ENCODE results near the gene MS4A10. TPM values are rescaled to one million over a fixed set of nuclear protein-coding genes. Genes with fewer than 3 reads are reported as not detected.
A peak's percentile ranks its signal among the peaks of the same experiment; 100 is the strongest.
"Not testable (repeated sequence)": the region's sequence is repeated elsewhere in the genome, so short reads cannot be mapped to it uniquely, and the experiment has no call there.

The MS4A10 gene
- not detected for polyA plus RNA-seq

DNA sequence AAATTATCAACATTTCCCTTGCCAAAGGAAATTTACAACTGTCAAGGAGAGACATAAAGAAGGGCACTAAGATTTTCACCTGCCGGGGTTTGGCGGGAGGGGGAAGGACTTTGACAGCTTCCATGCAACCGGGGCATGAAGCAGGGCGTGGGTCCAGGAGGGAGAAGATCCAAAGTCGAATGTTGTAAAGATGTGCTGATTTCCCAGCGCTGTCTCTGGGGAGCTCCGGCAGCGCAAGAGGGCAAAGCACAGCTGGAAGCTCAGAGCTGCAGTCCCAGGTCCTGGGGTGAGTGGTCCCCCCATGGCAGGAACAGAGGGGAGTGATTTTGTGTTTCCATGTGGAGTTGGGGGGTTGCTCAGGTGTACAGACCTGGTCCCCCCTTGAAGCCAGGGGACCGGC, at the start of gene MS4A10:
TSS of gene MS4A10 (plus strand) at position 198 of the 400 bp plus-strand sequence. CDS start 5,003 bp downstream, outside the sequence.
- H3K36me3 Mint-ChIP-seq = no peaks in the 10 kb centered on the region
- no peaks in the 10 kb centered on the region for H3K27me3 Mint-ChIP-seq
- no peaks in the 10 kb centered on the region for H3K4me1 Mint-ChIP-seq
- H3K27ac Mint-ChIP-seq = no peak within 1 kb of the TSS
- H3K4me3 Mint-ChIP-seq = peak within 1 kb of the TSS in 1 of 4 donors; percentile 17
- no peaks in the 10 kb centered on the region for H3K9me3 Mint-ChIP-seq

- Mint-ChIP-seq H3K9me3 (peaks cover 0 to 3% (median 0%) of the 10 kb centered on the region in 3 donors), H3K36me3 (peaks cover 3% of the 10 kb centered on the region), H3K27me3 (peaks cover 7% of the 10 kb centered on the region), H3K4me3 (no peak overlapping the region), H3K27ac (no peak overlapping the region), H3K4me1 (no peaks in the 10 kb centered on the region)
Observed at GRCh38 chr11:60739114-60739513, 46.0 kb upstream of the MS4A10 start.

- H3K27me3 Mint-ChIP-seq = peaks cover 7% of the 10 kb centered on the region
- H3K4me3 Mint-ChIP-seq = no peak overlapping the region
- peaks cover 3% of the 10 kb centered on the region for H3K36me3 Mint-ChIP-seq
- H3K4me1 Mint-ChIP-seq = no peaks in the 10 kb centered on the region
- H3K9me3 Mint-ChIP-seq = peaks cover 0 to 4% (median 3%) of the 10 kb centered on the region in 3 donors
- H3K27ac Mint-ChIP-seq = no peak overlapping the region
Observed at GRCh38 chr11:60740573-60740972, 44.6 kb upstream of the MS4A10 start.

DNA sequence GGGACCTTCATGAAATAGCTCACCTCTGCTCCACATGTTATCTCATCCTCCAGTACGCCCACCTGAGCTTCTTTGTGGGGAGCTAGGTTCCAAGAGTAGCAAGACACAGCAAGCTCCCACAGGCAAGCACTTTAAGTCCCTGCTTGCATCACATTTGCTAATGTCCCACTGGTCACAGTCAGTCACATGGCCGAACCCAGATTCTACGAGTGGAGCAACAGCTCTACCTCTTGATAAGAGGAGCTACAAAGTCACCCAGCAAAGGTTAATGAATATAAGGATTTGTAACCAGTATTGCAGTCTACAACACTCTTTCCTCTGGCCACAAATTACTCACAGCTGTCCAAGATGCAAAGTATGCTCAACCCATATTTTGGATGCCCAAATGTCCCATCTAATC, 43.7 kb upstream of the MS4A10 start:
- H3K27ac Mint-ChIP-seq = no peak overlapping the region
- peaks cover 3% of the 10 kb centered on the region for H3K36me3 Mint-ChIP-seq
- peaks cover 7% of the 10 kb centered on the region for H3K27me3 Mint-ChIP-seq
- no peak overlapping the region for H3K4me3 Mint-ChIP-seq
- peaks cover 0 to 4% (median 3%) of the 10 kb centered on the region in 3 donors for H3K9me3 Mint-ChIP-seq
- no peaks in the 10 kb centered on the region for H3K4me1 Mint-ChIP-seq

- H3K9me3 Mint-ChIP-seq = peaks cover 0 to 4% (median 3%) of the 10 kb centered on the region in 3 donors
- no peak overlapping the region for H3K4me3 Mint-ChIP-seq
- H3K27ac Mint-ChIP-seq = no peak overlapping the region
- H3K27me3 Mint-ChIP-seq = peaks cover 7% of the 10 kb centered on the region
- peaks cover 3% of the 10 kb centered on the region for H3K36me3 Mint-ChIP-seq
- H3K4me1 Mint-ChIP-seq = no peaks in the 10 kb centered on the region
Observed at GRCh38 chr11:60743058-60743457, 42.1 kb upstream of the MS4A10 start.

DNA sequence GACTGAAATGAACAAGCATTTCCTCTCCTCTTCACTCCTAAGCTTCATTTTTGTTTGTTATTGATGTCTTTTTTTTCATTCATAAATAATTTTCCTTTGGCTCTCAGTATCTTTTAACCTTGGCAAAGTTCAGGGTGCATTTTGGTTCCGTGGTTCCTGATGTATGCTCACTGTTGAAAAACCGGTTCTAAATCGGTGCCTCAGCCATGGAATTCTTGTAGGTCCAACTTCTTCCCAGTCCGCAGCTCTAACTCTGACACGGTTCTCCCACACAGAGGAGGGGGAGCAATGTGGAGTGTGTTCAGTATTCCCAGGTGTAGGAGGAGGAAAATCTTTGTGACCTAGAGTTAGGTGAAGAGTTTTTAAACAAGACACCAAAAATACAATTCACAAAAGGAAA, 41.0 kb upstream of the MS4A10 start:
- H3K9me3 Mint-ChIP-seq = peaks cover 0 to 4% (median 3%) of the 10 kb centered on the region in 3 donors
- H3K4me1 Mint-ChIP-seq = no peaks in the 10 kb centered on the region
- H3K27ac Mint-ChIP-seq = no peak overlapping the region
- peaks cover 3% of the 10 kb centered on the region for H3K36me3 Mint-ChIP-seq
- peak overlapping the region in 1 of 4 donors; percentile 24 for H3K4me3 Mint-ChIP-seq
- H3K27me3 Mint-ChIP-seq = peaks cover 2% of the 10 kb centered on the region

- no peak overlapping the region for H3K27ac Mint-ChIP-seq
- H3K4me3 Mint-ChIP-seq = no peak overlapping the region
- H3K36me3 Mint-ChIP-seq = no peaks in the 10 kb centered on the region
- H3K27me3 Mint-ChIP-seq = peaks cover 5% of the 10 kb centered on the region
- peaks cover 0 to 4% (median 3%) of the 10 kb centered on the region in 3 donors for H3K9me3 Mint-ChIP-seq
- peaks cover 0 to 2% (median 0%) of the 10 kb centered on the region in 3 donors for H3K4me1 Mint-ChIP-seq
Observed at GRCh38 chr11:60747359-60747873, 37.7 kb upstream of the MS4A10 start.

DNA sequence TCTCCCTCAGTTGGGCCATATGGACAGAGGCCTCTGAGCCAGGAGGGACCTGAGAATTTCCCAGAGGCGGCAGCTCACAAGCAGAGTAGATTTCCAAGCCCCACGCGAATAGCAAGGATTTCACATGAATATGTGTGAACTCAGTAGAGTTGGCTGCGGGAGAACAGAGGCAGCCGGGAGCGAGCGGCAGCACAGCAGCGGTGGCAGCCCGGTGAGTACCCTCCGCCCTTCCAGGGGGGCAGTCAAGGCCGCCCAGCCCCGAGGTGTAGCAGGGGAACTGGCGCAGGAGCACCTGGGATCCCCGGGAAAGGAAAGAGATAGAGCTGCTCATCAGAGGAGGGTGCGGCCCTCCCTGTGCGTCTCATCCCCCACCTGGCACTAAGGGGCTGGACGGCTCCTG, 36.9 kb upstream of the MS4A10 start:
- peaks cover 0 to 2% (median 0%) of the 10 kb centered on the region in 3 donors for H3K4me1 Mint-ChIP-seq
- H3K4me3 Mint-ChIP-seq = no peak overlapping the region
- H3K36me3 Mint-ChIP-seq = no peaks in the 10 kb centered on the region
- H3K27ac Mint-ChIP-seq = no peak overlapping the region
- H3K9me3 Mint-ChIP-seq = peaks cover 0 to 4% (median 0%) of the 10 kb centered on the region in 3 donors
- peaks cover 7% of the 10 kb centered on the region for H3K27me3 Mint-ChIP-seq

- no peak overlapping the region for H3K4me3 Mint-ChIP-seq
- H3K4me1 Mint-ChIP-seq = peaks cover 0 to 2% (median 0%) of the 10 kb centered on the region in 3 donors
- H3K36me3 Mint-ChIP-seq = no peaks in the 10 kb centered on the region
- H3K27ac Mint-ChIP-seq = no peak overlapping the region
- peaks cover 0 to 4% (median 0%) of the 10 kb centered on the region in 3 donors for H3K9me3 Mint-ChIP-seq
- peaks cover 9% of the 10 kb centered on the region for H3K27me3 Mint-ChIP-seq
Observed at GRCh38 chr11:60748821-60749220, 36.3 kb upstream of the MS4A10 start.

- H3K36me3 Mint-ChIP-seq = no peaks in the 10 kb centered on the region
- no peak overlapping the region for H3K27ac Mint-ChIP-seq
- no peaks in the 10 kb centered on the region for H3K9me3 Mint-ChIP-seq
- peaks cover 0 to 2% (median 0%) of the 10 kb centered on the region in 3 donors for H3K4me1 Mint-ChIP-seq
- H3K4me3 Mint-ChIP-seq = peak overlapping the region in 1 of 4 donors; percentile 49
- H3K27me3 Mint-ChIP-seq = peaks cover 9% of the 10 kb centered on the region
Observed at GRCh38 chr11:60750911-60751310, 34.2 kb upstream of the MS4A10 start.

GRCh38 chr11:60753309-60753708, 31.8 kb upstream of the MS4A10 start:
- H3K4me1 Mint-ChIP-seq = peaks cover 0 to 2% (median 0%) of the 10 kb centered on the region in 3 donors
- no peak overlapping the region for H3K27ac Mint-ChIP-seq
- peaks cover 13% of the 10 kb centered on the region for H3K27me3 Mint-ChIP-seq
- H3K9me3 Mint-ChIP-seq = no peaks in the 10 kb centered on the region
- H3K4me3 Mint-ChIP-seq = no peak overlapping the region
- H3K36me3 Mint-ChIP-seq = no peaks in the 10 kb centered on the region

GRCh38 chr11:60754887-60755286, 30.2 kb upstream of the MS4A10 start:
- Mint-ChIP-seq H3K27me3 (peaks cover 13% of the 10 kb centered on the region), H3K27ac (no peak overlapping the region), H3K4me3 (no peak overlapping the region), H3K4me1 (peaks cover 0 to 8% (median 2%) of the 10 kb centered on the region in 3 donors), H3K36me3 (no peaks in the 10 kb centered on the region), H3K9me3 (no peaks in the 10 kb centered on the region)

- Mint-ChIP-seq H3K4me3 (no peak within 1 kb of the TSS), H3K9me3 (no peaks in the 10 kb centered on the region), H3K27ac (no peak within 1 kb of the TSS), H3K27me3 (peaks cover 11% of the 10 kb centered on the region), H3K4me1 (peaks cover under 1 to 12% (median 1%) of the 10 kb centered on the region in 3 donors), H3K36me3 (no peaks in the 10 kb centered on the region)
Observed at GRCh38 chr11:60756307-60757032, 28.7 kb upstream of the MS4A10 start, which contains the start of gene MS4A15. MS4A15 (plus strand) TSS chr11:60756867; CDS start chr11:60763734, 6,867 bp downstream.

- Mint-ChIP-seq H3K27ac (no peak overlapping the region), H3K4me1 (peaks cover 4 to 18% (median 5%) of the 10 kb centered on the region in 3 donors), H3K36me3 (no peaks in the 10 kb centered on the region), H3K4me3 (no peak overlapping the region), H3K27me3 (peaks cover 8% of the 10 kb centered on the region), H3K9me3 (no peaks in the 10 kb centered on the region)
Observed at GRCh38 chr11:60757231-60757800, 27.8 kb upstream of the MS4A10 start.

DNA sequence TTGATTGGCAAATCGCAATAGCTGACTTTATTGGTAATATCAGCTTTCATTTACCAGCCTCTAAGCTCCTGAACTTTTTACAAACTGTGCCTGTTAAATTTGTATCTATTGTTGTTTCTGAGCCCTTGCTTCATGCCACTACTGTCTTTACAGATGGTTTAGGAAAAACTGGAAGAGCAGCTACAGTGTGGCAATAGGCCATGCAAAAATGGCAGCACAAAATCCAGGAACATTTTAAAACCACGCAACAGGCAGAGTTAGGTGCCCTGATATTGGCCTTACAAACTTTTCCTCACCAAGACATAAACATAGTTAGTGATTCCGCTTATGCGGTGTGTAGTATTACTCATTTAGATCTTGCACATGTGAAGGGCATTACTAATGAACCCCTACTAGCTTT, 26.5 kb upstream of the MS4A10 start:
- H3K27ac Mint-ChIP-seq, H3K36me3 Mint-ChIP-seq, H3K9me3 Mint-ChIP-seq, H3K4me3 Mint-ChIP-seq, H3K27me3 Mint-ChIP-seq: not testable (repeated sequence)
- peaks cover 12 to 29% (median 14%) of the 10 kb centered on the region in 3 donors for H3K4me1 Mint-ChIP-seq
